HG03196 (cell line): ENCODE measurements around the gene THOC5.
"Not testable (repeated sequence)": the region's sequence is repeated elsewhere in the genome, so short reads cannot be mapped to it uniquely, and the experiment has no call there.

Source experiments
- ATAC-seq: cut with Tn5 transposase; IDR thresholded peaks from one replicate; pipeline ENCODE4 v1.9.1; 2021; ENCODE audit not compliant: unreplicated experiment

Gene THOC5

DNA sequence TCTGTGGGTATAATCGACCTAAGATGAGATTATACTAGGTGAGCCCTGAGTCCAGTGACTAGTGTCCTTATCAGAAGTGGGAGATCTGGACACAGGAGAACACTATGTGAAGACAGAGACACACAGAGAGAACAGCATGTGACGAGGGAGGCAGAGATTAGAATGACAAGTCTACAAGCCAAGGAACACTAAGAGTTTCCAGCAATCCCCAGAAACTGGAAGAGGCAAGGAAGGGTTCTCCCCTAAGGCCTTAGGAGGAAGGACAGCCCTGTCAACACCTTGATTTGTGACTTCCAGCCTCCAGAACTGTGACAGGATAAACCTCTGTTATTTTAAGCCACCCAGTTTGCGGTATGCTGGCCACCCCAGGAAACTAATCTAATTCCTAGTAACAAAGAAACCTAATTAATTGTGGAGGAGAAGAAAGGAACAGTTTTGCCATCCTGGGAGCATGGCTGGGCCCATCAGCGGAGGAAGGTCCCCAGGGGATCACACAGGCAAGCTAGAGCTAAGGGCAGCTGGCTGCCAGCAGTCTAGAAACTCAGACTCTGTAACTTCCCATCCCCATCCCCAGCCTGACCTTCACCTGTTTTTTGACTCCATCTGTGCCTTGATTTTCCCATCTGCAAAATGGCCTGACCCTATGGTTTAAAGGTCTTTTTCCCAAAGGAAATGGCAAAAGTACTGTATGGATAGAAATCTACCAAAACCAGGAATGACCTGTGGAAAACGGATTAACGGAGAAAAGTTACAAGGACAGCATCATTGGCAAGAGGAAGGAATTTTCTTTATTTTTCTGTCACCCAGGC lies 10.3 kb upstream of the THOC5 start:
- ATAC-seq: no peak

GRCh38 chr22:29559853-29560252 lies 6.3 kb upstream of the THOC5 start:
- no peak for ATAC-seq

DNA sequence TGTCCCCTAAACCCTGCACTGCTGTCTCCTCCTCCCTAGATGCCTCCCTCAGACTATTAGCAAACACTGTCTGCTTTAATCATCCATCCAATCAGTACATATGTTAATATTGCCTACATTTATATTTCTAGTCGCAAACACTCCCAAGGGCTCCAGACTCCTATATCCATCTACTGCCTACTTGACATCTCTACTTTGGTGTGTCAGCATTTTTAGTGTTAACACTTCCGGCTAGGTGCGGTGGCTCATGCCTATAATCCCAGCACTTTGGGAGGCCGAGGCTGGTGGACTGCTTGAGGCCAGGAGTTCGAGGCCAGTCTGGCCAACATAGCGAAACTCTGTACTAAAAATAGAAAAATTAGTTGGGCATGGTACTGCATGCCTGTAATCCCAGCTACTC lies 5.5 kb upstream of the THOC5 start:
- no peak for ATAC-seq

GRCh38 chr22:29555065-29555644 lies 1.6 kb upstream of the THOC5 start:
- ATAC-seq: no peak

GRCh38 chr22:29552357-29552756 lies 1.2 kb downstream of the THOC5 start:
- not testable (repeated sequence) for ATAC-seq

- no peak for ATAC-seq
Observed at GRCh38 chr22:29550005-29550404, 3.6 kb downstream of the THOC5 start.

GRCh38 chr22:29545045-29545444 lies 8.5 kb downstream of the THOC5 start:
- not testable (repeated sequence) for ATAC-seq

DNA sequence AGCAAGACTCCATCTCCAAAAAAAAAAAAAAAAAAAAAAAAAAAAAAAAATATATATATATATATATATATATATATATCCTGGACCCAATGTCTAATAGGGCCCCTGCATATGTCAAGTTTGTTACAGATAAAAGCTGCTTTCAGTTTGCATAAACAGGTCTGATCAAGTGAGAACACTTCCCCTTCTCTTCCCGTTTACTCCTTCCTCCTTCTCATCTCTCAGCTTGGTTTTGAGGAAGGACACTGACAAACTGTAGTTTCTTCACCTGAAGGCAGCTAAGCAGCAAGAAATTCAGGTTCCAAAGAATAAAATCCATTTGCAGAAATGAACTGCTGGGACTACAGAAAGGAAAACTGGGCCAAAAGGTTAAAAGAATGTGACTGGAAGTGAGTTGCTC lies 11.7 kb downstream of the THOC5 start:
- ATAC-seq: no peak

DNA sequence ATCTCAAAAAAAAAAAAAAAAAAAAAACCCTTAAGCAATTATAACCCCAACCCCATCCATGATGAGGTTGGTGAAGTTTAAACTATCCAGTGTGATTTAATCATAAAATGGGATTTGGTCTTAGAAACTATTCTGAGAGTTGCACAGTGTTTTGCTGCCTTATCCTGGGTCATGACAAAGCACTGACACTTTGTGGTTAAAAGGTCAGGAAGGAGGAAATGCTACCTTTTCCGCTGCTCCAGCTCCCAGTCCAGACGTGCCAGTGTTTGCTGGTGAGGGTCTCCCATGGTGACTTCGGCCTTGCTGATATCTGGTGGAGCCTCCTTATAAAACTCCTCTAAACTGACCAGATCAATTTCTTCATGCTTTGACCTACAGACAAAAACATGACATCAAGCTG lies 14.5 kb downstream of the THOC5 start:
- no peak for ATAC-seq

GRCh38 chr22:29536411-29536810 lies 17.1 kb downstream of the THOC5 start:
- ATAC-seq: no peak

- ATAC-seq: no peak
Observed at GRCh38 chr22:29531419-29531818, 22.1 kb downstream of the THOC5 start.

GRCh38 chr22:29530716-29531115 lies 22.8 kb downstream of the THOC5 start:
- ATAC-seq: no peak

DNA sequence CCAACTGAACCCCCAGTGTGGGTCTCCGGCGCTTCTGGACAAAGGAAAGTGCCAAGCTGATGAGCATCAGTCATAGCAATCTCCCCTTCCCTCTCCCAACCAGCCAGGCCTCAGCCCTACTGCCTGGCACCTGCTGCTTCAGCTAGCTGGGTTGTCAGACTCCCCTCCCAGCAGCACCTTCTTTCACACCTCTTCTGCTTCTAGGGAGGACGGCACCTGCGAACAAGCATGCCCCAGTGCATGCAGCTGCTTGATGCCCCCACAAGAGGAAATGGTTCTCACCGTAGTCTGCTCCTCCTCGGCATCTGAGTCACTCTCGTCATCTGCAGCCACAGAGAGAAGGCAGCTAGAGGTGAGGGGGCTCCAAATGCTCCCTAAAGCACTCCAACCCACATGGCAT lies 25.4 kb downstream of the THOC5 start:
- ATAC-seq: no peak

GRCh38 chr22:29524442-29525191 lies 28.9 kb downstream of the THOC5 start:
- ATAC-seq: no peak

DNA sequence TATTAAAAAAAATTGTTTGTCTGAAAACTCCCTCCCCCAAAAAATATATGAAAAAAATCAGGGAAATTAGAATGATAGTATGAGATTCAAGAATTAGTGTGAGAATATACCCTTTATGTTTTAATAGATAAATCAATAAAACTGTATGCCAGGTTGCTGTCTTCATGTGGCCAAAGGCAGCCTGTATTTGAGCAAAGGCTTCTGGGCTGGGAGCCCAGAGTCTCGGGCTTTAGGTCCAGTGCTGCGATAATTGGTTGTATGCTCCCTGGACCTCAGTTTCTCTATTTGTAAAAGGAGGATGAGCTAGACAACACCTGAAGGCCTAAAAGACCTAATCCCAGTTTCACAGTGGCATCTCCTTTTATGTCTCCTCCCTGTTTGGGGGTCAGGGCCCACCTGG lies 29.8 kb downstream of the THOC5 start:
- ATAC-seq: no peak

- no peak for ATAC-seq
Observed at GRCh38 chr22:29521526-29521925, 32.0 kb downstream of the THOC5 start.

DNA sequence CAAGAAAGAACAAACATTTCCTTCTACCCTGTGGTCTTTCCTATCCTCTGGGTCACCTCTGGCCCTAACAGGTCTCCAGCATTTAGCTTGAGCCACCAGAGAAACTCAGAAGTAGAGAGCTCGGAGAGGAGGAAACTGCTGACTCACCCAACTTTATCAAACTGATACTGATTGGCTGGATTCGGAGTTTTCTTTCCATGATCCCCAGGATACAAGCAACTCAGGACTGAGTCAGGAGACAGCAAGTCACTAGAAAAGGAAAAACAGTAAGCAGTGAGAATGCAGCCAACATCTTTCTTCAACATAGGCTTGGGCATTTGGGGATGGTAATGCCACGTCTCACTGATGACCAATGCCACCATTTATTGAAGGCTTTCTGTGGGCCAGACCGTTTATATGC lies 32.7 kb downstream of the THOC5 start:
- ATAC-seq: no peak

DNA sequence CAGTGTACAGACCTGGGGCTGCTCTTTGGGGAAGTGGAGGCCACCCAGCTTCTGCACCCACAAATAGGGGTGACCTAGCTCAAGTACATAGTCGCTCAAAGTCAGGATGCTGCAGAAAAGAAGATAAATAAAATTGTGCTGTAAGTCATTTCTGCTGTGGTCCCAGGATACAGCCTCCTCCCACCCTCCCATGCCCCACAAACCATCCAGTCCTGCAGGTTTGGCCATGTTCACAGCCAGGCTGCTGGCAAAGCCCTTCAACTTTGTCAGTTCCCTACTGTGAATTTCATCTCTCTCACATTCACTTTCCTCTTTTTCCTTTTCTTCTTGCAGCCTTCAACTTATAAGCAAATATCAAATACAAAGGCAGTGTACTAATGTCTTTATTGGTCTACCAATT lies 33.6 kb downstream of the THOC5 start:
- ATAC-seq: no peak

DNA sequence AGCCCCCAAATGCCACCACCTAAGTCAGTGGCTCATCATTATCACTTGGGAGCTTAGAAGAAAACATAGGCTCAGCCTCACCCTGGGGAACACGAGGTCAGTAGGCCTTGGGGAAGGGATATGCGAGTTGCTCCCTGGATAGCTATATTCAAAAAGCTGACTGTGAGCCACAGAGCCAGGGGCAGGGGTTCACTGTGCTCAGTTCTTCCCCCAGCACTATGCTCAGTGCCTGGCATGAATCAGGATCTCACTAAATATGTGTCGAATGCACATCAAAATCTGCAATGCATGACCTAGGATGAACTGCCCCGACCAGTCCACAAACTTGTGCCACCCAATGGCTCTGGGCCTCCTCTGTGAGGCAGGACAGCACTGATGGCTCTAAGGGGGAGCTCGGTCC lies 35.1 kb downstream of the THOC5 start:
- ATAC-seq: no peak

DNA sequence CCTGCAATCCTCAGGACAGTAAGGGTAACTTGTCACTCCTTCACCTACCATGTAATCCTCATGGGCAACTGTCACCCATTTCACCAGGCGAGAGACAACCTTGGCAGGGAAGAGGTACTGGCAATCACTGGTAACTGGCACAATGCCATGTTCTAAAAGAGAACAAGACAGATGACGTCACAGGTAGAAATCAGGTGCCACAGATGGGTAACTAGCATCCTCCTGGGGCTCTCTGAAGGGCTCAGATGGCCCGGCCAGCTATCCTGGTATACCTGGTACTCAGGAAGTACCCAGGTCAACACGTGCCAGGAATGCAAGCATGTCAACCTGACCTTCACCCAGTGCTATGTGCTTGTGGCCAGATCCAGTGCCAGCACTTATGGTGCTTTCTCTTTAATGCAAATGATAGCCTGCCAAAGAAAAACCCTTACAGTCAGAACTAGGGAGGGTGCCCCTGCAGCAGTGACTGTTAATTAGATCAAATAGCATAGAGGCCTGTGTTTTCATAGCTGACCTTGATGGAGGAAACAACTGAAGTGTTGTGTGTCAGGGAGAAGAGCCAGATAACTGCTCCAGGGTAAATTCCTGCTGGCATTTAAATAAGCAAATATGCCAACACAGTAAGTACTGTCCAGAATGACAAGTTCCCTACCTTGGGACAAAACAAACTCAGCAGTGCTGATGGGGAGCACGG lies 36.2 kb downstream of the THOC5 start:
- ATAC-seq: no peak

GRCh38 chr22:29512031-29512430 lies 41.5 kb downstream of the THOC5 start:
- ATAC-seq: no peak
